GM18526 (cell line): Measurements from ENCODE around the gene SMIM21.

ENCODE experiments used
- POLR2A ChIP-seq: IDR thresholded peaks from 3 replicates; pipeline ENCODE4 v1.6.1; 2011; ENCODE audit not compliant: insufficient read length; ENCODE audit errors: extremely low read depth

SMIM21 gene

DNA sequence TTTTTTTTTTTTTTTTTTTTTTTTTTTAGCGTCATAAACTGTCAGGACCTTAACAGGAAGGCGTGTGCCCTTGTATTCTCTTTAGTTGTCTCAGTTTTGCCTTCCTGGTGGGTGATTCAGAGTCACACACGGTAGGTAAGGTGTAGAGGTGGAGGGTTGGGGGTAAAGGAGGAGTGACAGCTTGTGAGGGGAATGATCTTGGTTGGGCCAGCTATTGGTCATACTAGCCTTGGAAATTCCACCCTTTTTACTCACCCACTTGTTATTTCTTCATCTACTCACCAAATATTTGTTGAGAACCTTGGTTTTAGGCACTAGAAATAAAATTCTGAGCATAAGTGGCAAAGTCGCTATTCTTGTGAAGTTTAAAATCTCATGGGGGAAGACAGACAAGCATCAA is 22.2 kb downstream of the SMIM21 start:
- no peak for TF ChIP-seq POLR2A

DNA sequence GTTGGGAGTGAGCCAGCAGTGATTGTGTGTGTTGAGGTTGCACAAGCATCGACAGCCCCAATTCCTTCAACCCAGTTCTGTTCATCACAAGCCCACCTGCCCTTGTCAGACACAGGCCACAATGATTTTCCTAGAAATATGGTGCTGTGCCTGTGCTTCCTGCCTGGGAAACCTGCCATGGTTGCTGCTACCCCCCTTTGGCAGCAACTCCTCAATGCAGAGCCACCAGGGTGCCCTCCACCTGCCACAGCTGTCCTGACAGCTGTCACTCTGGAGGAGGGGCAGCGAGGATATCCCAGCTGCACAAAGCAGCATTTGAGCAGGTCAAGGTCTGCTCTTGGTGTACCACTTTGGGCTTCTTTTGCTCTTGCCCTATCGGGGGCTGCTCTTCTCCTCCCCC is 27.1 kb downstream of the SMIM21 start:
- TF ChIP-seq POLR2A: no peak

DNA sequence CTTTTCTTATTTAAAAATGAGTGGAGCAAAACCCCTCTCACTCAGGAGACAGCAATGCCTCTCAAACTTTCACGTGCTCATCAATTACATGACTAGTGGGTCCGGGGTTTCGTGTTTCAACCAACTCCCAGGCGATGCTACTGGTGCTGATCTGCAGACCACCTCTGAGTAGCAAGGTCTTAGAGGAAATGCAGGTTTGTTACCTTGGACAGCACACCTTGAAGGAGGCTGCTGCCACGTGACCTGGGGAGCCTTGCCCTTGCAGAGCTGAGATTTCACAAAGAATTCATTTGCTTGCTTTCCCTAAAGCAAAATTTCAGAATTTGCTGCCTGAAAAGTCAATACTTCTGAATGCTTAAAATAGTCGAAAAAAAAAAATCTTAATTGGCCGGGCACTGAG is 32.4 kb downstream of the SMIM21 start:
- TF ChIP-seq POLR2A: no peak

- TF ChIP-seq POLR2A: no peak
Measured at GRCh38 chr18:75393721-75394120, 33.8 kb downstream of the SMIM21 start.

DNA sequence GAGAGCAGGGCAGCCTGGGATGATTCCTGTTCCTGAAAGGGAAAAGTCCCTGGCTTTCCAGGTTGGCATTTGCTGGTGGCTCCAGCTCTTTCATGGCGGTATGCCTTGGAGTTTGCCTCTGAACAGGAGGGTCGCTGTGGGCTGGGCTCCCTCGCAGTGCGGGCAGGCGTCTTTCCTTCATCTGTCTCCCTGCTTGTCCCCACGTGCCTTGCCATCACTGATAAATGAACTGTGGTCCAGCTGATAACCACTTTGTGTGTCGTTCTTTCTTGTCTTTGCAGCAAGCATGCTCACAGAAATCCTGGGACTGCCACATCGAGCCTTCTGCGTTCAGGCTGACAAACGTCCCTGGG is 35.3 kb downstream of the SMIM21 start:
- no peak for TF ChIP-seq POLR2A

GRCh38 chr18:75391279-75392225 is 36.0 kb downstream of the SMIM21 start:
- TF ChIP-seq POLR2A: no peak

DNA sequence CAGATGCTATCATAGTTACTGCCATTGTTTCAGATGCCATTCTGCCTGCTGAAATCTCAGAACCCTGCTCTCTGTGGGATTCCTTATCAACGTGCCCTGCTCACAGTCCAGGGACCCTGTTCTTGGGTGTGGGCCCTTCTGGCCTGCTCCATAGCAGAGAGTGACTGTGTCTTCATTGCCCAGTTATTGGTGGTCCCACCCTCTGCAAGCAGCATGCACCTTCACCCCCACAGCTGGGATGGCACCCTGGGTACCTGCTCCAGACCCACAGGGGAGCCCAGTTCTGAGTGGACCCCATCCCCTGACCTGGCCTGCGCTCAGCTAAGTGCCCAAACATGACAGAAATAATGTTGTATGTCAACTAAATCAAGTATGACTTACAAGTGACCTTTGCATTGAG is 36.6 kb downstream of the SMIM21 start:
- no peak for TF ChIP-seq POLR2A

GRCh38 chr18:75384144-75384543 is 43.4 kb downstream of the SMIM21 start:
- no peak for TF ChIP-seq POLR2A

DNA sequence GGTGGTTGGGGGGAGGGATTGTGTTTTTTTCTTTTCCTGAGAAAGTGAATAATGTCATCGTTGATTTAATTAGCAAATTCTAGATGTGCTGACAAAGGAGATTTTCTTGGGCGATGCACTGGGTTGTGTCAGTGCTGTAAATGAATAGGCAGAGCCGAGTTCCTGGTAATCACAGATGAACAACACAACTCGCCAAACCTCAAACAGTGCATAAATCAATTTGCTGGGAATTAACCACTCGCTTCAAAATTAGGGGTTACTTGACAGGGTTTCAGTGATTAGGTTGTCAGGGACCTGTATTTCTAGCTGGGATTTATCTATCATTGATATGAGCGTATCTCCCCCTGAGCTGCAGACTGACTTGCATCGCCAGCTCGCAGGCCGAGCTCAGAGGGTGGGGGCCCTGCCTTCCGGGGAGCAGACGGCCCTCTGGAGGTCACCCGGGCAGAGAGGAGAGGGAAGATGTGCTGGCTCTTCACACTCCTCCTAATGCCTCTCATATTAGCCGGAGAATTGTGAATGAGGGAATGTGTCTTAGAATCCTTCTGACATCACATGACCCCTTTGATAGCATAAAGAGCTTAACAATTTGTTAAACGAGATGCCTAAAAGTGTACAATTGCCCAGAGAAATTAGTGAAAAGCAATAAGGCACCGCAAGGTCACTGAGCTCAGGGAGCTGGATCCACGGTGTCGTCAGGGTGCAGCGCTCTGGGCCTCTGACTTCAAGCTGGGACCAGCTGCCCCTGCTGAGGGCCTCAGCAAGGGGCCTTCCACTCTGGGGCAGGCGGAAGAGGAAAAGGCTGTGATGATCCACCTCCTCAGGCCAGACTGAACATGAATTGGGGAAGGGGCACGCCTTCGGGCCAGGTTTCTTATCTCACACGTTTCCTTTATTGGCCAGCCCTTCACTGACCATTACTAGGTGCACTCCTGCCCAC is 48.9 kb downstream of the SMIM21 start:
- no peak for TF ChIP-seq POLR2A

- TF ChIP-seq POLR2A: no peak
Measured at GRCh38 chr18:75377926-75378325, 49.6 kb downstream of the SMIM21 start.

GRCh38 chr18:75377258-75377657 is 50.2 kb downstream of the SMIM21 start:
- TF ChIP-seq POLR2A: no peak

GRCh38 chr18:75376004-75376403 is 51.5 kb downstream of the SMIM21 start:
- no peak for TF ChIP-seq POLR2A

DNA sequence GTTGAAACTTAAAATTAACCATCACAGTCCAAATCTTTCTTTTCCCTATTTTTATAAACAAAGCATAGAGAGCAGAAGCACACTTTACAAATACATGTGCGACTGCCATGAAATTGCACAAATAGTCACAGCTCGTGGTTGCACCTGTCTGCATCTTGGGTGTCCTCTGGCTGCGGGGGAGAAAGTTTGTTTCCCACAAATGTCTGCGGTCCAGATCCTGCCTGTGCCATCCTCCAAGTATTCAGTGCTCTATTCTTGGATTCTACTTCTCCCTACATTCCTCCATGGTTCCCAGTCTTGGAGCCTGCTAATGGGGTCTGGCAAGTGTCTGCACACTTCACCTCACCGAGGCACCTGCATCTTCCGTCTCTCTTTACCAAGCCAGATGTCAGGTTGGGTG is 52.2 kb downstream of the SMIM21 start:
- no peak for TF ChIP-seq POLR2A

DNA sequence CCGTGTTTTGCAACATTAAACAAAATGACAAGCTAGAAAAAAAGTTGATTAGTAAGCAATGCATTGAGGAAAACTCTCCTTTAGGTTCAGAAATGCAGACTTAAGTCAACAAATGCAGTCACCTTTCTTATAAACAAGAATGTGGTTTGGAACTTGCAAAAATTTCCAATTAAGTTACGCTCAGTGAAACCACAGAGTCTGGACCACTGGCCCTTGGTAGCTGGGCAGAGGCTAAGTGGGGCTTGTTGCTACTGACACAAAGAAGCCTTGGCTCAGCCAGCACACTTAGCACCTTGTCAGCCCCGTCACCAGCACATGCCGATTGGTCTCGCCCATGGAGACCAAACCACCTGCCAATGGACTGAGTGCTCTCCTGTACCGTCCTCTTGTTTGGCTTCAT is 53.0 kb downstream of the SMIM21 start:
- no peak for TF ChIP-seq POLR2A

DNA sequence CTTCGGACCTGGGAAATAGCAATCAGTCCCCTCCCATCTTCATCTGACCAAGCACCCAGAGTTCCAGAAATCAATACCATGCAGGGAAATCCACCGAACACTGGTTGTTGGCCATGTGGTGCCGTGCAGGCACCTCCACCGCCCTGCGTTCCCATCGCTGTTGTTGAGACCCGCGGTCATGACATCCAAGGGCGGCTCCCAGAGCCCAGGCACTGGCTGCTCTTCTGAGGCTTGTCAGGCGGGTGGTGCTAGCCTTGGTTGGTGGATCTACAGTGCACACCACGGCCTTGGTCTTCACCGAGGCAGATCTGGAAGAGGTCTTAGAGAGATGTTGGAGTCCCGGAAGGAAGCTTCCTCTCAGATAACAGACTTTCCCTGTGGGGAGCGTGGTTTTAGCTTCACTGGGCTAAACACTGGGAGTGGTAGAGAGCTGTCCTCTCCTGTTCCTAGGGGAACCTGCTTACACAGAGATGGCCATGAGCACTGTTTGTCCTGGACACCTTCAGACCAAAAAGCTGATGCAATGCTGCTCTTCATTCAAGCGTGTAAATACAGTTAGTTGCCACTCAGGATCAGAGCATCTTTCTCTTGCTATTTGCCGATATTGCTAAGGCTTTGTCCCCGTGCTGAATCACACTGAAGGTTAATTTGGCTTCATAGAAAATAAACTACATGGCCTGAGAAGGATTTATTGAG is 58.3 kb downstream of the SMIM21 start:
- no peak for TF ChIP-seq POLR2A
